ENCODE data around the gene POLE. TPM values are rescaled to one million over a fixed set of nuclear protein-coding genes. Genes with fewer than 3 reads are reported as not detected.

POLE gene
- total RNA-seq, 2 experiments from 2014 or later: 157 to 230 TPM

DNA sequence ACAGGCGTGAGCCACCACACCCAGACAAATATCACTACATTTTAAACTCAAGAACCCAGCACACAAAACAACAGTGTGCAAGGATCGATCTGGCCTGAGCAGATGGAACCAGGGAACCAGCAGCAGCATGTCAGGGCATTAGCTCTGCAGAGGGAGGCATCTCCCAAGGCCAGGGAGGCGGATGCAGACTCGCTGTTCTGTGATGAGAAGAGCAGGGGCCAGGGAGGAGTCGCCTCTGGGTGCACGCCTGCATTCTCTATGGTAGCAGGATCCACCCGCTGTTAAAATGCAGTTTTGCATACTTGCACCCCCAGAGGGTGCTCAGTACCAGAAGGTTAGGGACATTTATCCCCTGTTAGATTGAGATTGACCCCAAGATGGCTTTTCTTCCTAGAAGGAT is 41.4 kb upstream of the POLE start:
- peaks cover 96% of the 10 kb centered on the region for H3K36me3 ChIP-seq (ENCODE audit: insufficient read depth, low read length)
- H3K9me2 ChIP-seq (ENCODE audit: insufficient read depth, low read length): no peaks in the 10 kb centered on the region
- H3K9me3 ChIP-seq (ENCODE audit: low read length): 0 out of 2 replicates have a peak, but pooled peaks cover 6% of the 10 kb centered on the region
- DNase-seq (ENCODE audit: low spot score): no peak
- POLR2A ChIA-PET: no interaction called here
- TF ChIP-seq EZH2phosphoT487 (IDR thresholded peaks at IDR 0.05; ENCODE audit: borderline replicate concordance, low read depth, low read length): no peak
- TF ChIP-seq, protein P1, sequence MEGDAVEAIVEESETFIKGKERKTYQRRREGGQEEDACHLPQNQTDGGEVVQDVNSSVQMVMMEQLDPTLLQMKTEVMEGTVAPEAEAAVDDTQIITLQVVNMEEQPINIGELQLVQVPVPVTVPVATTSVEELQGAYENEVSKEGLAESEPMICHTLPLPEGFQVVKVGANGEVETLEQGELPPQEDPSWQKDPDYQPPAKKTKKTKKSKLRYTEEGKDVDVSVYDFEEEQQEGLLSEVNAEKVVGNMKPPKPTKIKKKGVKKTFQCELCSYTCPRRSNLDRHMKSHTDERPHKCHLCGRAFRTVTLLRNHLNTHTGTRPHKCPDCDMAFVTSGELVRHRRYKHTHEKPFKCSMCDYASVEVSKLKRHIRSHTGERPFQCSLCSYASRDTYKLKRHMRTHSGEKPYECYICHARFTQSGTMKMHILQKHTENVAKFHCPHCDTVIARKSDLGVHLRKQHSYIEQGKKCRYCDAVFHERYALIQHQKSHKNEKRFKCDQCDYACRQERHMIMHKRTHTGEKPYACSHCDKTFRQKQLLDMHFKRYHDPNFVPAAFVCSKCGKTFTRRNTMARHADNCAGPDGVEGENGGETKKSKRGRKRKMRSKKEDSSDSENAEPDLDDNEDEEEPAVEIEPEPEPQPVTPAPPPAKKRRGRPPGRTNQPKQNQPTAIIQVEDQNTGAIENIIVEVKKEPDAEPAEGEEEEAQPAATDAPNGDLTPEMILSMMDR (conservative IDR thresholded peaks at IDR 0.05; ENCODE audit: low read length): no peak
- BruUV-seq (replicated peaks): no TSS peak
- CTCF ChIA-PET (ENCODE audit: unreplicated experiment): no interaction called here
- no peak overlapping the region for H3K4me2 ChIP-seq (ENCODE audit: low read length)
- H3K79me2 ChIP-seq (ENCODE audit: insufficient read depth, low read depth, low read length): no peaks in the 10 kb centered on the region
- 0 out of 2 replicates have a peak, but pooled peaks cover 7% of the 10 kb centered on the region for H4K20me1 ChIP-seq (ENCODE audit: insufficient read depth, low read length)
- H3K4me1 ChIP-seq (ENCODE audit: insufficient read depth, low read length, poor library complexity, severe bottlenecking): no peaks in the 10 kb centered on the region
- H3K27ac ChIP-seq (ENCODE audit: low read depth, low read length, poor library complexity, severe bottlenecking): no peak overlapping the region
- H3K4me3 ChIP-seq (ENCODE audit: low read depth, low read length, poor library complexity, severe bottlenecking): no peak overlapping the region
- H2AFZ ChIP-seq (ENCODE audit: low read length): no peak overlapping the region
- intact Hi-C loops (cut with micrococcal nuclease; ENCODE audit: unreplicated experiment): no loop called here

GRCh38 chr12:132727091-132727794 is 40.1 kb upstream of the POLE start:
- H3K9me2 ChIP-seq (ENCODE audit: insufficient read depth, low read length): no peaks in the 10 kb centered on the region
- ChIA-PET CTCF (ENCODE audit: unreplicated experiment) (interaction anchor here (0.6 kb wide), 1 partner anchor 8 kb away, joined by 4 read pairs; no protein-coding TSS in a partner anchor), POLR2A (interaction anchor here (0.8 kb wide), 1 partner anchor 32 kb away, joined by 9 read pairs; no protein-coding TSS in a partner anchor)
- H3K4me1 ChIP-seq (ENCODE audit: insufficient read depth, low read length, poor library complexity, severe bottlenecking): no peaks in the 10 kb centered on the region
- H3K4me3 ChIP-seq (ENCODE audit: low read depth, low read length, poor library complexity, severe bottlenecking): no peak overlapping the region
- TF ChIP-seq EZH2phosphoT487 (IDR thresholded peaks at IDR 0.05; ENCODE audit: borderline replicate concordance, low read depth, low read length): no peak
- TF ChIP-seq, protein P1 (conservative IDR thresholded peaks at IDR 0.05; ENCODE audit: low read length): no peak
- peaks cover 96% of the 10 kb centered on the region for H3K36me3 ChIP-seq (ENCODE audit: insufficient read depth, low read length)
- H2AFZ ChIP-seq (ENCODE audit: low read length): no peak overlapping the region
- intact Hi-C loops (cut with micrococcal nuclease; ENCODE audit: unreplicated experiment): no loop called here
- H4K20me1 ChIP-seq (ENCODE audit: insufficient read depth, low read length): 0 out of 2 replicates have a peak, but pooled peaks cover 7% of the 10 kb centered on the region
- BruUV-seq (replicated peaks): no TSS peak
- no peak for DNase-seq (ENCODE audit: low spot score)
- H3K79me2 ChIP-seq (ENCODE audit: insufficient read depth, low read depth, low read length): no peaks in the 10 kb centered on the region
- no peak overlapping the region for H3K4me2 ChIP-seq (ENCODE audit: low read length)
- 0 out of 2 replicates have a peak, but pooled peaks cover 6% of the 10 kb centered on the region for H3K9me3 ChIP-seq (ENCODE audit: low read length)
- no peak overlapping the region for H3K27ac ChIP-seq (ENCODE audit: low read depth, low read length, poor library complexity, severe bottlenecking)

DNA sequence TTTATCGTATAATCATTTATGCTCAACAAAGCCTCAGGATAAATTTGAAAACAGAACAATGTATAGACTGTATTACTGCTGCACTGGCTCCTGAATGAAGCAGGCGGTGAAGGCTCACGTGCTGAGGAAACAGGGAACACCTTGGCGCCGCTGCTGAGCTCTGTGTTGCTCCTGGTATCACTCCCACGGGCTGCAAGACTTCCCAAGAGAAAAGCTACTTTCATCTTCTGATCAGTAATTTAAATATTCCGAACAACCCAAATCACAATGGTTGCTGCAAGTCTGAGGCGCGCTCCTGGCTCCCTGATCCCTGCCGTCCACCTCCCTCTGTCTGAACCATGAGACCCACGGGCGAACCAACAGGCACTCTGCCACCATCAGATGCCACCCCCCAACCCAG is 39.2 kb upstream of the POLE start:
- no TSS peak for BruUV-seq (replicated peaks)
- Histone ChIP-seq H4K20me1 (ENCODE audit: insufficient read depth, low read length) (0 out of 2 replicates have a peak, but pooled peaks cover 7% of the 10 kb centered on the region), H3K9me2 (ENCODE audit: insufficient read depth, low read length) (no peaks in the 10 kb centered on the region), H3K79me2 (ENCODE audit: insufficient read depth, low read depth, low read length) (no peaks in the 10 kb centered on the region), H3K27ac (ENCODE audit: low read depth, low read length, poor library complexity, severe bottlenecking) (no peak overlapping the region), H3K4me3 (ENCODE audit: low read depth, low read length, poor library complexity, severe bottlenecking) (no peak overlapping the region), H3K9me3 (ENCODE audit: low read length) (0 out of 2 replicates have a peak, but pooled peaks cover 6% of the 10 kb centered on the region), H3K4me1 (ENCODE audit: insufficient read depth, low read length, poor library complexity, severe bottlenecking) (no peaks in the 10 kb centered on the region), H3K4me2 (ENCODE audit: low read length) (no peak overlapping the region), H3K36me3 (ENCODE audit: insufficient read depth, low read length) (peaks cover 96% of the 10 kb centered on the region), H2AFZ (ENCODE audit: low read length) (no peak overlapping the region)
- POLR2A ChIA-PET: no interaction called here
- intact Hi-C loops (cut with micrococcal nuclease; ENCODE audit: unreplicated experiment): no loop called here
- TF ChIP-seq, protein P1 (conservative IDR thresholded peaks at IDR 0.05; ENCODE audit: low read length): no peak
- no peak for TF ChIP-seq EZH2phosphoT487 (IDR thresholded peaks at IDR 0.05; ENCODE audit: borderline replicate concordance, low read depth, low read length)
- no peak for DNase-seq (ENCODE audit: low spot score)
- CTCF ChIA-PET (ENCODE audit: unreplicated experiment): no interaction called here
